SIG-M5 (cell line): ENCODE measurements around the gene FKBP15.
"Not testable (repeated sequence)": the region's sequence is repeated elsewhere in the genome, so short reads cannot be mapped to it uniquely, and the experiment has no call there.

Experiments
- DNase-seq: peaks from one replicate; lab custom pipeline; 2025; lab: John Stamatoyannopoulos, UW

FKBP15 gene

DNA sequence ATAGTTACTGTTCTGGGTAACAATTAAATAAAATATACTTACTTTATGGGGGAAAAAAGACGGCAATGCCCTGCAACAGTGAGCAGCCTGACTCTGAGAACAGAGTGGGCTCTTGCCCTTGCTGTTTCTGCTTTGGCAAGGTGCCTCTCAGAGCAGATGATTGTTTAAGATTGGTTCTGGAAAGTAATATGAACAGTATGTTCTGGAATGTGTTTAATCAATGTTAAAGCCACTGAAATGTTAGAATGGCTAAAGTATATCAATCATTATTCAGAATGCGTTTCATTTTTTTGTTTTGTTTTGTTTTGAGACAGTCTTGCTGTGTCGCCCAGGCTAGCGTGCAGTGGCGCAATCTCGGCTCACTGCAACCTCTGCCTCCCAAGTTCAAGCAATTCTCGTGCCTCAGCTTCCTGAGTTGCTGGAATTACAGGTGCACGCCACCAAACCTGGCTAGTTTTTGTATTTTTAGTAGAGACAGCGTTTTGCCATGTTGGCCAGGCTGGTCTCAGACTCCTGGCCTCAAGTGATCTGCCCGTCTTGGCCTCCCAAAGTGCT is 14.7 kb upstream of the FKBP15 start:
- not testable (repeated sequence) for DNase-seq

DNA sequence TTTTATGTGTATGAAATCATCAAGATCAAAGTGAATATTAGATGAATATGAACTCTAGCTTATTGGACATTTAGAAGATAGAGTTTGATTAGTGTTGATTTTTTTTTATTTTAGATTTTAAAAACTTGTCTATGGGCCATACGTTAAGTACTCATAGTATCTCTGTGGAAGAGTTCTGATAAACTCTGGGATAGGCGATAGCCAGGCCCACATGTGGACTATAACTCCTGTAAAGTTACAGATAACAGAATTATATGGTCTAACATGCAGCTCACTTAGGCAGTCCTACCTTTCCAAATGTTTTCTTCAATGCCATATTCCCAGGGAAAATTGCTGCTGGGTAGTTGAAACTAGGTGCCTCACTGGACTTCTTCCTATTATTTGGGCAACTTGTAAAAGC is 10.6 kb upstream of the FKBP15 start:
- no peak for DNase-seq

DNA sequence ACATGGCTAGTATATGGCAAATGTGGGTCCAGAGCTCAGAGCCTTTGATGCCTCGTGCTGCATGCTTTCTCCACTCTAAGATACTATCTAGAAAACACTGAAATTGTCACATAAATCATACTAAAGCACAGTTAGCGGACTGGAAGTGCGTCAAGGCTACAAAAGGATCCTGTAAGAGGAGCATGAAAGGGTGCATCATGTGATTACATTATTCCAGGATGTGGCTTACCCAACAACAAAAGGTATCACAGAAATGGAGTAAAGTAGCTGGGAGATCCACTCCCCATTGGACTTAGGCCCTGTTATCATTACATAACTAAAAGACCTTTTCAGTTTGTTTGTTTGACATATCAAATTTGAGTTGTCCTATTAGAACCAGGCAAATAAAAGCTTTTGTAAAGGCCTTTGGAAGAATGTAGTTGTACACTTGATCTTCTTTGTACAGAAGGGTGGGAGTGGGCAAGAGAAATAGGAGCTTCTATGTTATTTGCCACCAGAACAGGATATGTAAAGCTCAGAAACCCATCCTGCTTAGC is 7.1 kb upstream of the FKBP15 start:
- DNase-seq, result no peak

DNA sequence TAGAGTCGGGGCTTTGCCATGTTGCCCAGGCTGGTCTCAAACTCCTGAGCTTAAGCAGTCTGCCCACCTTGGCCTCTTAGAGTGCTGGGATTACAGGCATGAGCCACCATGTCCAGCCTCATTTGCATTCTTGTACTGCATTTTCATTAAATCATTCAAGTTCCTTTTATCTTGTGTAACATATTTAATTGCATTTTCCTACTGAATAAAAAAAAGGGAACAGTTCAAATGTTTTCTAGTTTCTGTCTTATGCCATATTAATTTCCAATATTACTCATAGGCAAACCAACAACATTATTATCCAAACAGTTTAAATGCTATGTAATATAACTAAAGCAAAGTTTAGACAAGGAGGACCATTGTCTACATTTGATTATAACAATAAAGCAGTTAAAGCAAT is 6.4 kb upstream of the FKBP15 start:
- no peak for DNase-seq

DNA sequence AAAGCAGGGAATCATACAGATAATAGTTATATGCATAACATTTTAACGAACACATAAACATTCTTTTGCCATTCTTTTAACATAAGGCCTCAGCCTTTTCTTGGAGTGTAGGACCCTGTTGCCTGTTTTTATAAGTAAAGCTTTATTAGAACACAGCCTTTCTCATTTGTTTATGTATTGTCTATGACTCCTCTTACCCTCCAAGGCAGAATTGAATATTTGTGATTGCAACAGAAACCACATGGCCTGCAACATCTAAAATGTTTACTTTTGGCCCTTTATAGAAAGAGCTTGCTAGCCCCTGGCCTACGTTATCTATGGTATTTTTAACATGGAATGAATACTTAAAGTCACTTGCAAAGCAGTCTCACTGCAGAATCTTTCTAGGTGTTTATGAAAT is 2.9 kb upstream of the FKBP15 start:
- no peak for DNase-seq

DNA sequence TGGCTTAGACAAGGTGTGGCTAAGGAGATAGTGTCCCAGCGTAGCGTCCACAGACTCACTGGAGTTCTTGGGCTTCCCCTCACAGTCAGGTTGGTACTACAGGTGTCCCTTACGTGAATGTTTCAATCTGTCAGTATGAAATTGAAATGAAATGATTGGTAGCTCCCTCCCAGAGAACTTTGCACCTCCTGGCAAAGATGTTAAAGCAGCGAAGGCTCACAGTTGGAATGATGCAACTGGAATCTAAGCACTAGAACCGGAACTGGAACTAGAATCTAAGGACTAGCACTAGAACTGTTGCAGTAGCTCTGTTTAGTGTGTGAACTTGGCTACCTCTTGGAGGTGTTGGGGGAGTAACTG is 1.4 kb upstream of the FKBP15 start:
- no peak for DNase-seq

DNA sequence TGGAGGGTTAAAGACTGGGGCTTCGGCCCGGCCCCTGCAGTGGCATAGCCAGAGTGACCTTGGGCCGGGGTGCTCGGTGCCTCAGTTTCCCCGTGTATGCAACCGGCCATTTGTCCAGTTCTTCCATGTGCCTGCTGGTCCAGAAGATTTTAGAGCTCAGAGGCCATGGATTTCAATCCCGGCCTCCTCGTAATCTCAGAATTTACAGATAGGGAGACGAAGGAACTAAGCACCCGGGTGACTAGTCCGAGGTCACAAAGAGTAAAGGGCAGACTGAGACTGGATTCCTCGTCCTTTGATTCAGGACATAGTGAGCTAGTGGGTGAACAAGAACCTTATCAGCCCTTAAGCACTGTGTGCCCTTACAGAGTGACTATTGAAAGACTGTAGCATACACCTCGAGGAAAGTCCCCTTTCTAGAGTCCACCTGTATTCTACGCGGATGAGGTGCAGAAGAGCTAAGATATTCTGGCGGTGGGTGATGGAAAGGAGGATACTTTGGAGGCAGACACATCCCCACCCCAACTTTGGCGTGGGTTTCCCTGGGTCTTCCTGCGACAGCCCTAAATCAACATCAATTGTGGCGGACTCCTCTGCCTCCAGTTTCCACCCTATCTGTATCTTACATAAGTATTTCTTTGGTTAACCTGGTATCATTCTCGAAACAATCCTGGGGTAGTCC is 864 bp upstream of the FKBP15 start:
- DNase-seq, result no peak

DNA sequence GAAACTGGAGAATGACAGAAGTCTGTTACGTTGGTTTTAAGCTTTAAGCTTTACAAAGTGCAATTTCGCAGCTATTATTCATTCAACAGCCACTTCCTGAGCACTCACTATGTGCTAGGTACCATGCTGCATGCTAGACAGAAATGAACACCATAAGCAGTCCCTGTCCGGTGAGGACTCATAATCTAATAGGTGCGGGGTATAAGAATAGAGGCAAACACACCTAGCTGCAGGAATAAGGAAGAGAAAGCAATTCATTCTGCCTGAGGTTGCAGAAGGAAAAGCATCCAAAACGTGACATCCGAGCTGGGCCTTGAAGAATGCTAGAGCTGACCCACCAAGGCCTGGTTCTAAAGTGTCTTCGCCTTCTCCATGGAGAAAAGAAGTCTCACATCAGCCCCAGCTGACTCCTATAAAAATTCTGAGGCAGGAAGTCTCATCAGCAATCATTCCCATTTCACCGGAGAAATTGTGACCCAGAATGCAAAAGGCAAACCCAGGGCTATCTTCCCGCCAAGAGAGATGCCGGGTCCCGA is 542 bp downstream of the FKBP15 start:
- no peak for DNase-seq

DNA sequence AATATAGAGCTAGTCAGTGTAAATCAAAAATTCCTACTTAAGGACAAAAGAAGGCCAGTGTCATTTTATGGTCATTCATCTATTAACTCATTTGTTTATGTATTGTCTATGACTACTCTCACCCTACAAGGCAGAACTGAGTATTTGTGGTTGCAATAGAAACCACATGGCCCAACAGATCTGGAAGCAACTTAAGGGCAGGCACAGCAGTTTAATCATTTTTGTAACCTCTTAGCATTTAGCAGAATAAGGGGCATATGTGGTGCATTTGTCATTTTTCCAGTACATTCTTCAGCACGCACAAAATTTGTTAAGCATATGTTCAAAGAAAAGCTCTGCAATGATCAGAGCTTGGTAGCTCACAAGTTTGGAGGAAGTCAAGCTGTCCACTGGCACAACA is 1.1 kb downstream of the FKBP15 start:
- no peak for DNase-seq

DNA sequence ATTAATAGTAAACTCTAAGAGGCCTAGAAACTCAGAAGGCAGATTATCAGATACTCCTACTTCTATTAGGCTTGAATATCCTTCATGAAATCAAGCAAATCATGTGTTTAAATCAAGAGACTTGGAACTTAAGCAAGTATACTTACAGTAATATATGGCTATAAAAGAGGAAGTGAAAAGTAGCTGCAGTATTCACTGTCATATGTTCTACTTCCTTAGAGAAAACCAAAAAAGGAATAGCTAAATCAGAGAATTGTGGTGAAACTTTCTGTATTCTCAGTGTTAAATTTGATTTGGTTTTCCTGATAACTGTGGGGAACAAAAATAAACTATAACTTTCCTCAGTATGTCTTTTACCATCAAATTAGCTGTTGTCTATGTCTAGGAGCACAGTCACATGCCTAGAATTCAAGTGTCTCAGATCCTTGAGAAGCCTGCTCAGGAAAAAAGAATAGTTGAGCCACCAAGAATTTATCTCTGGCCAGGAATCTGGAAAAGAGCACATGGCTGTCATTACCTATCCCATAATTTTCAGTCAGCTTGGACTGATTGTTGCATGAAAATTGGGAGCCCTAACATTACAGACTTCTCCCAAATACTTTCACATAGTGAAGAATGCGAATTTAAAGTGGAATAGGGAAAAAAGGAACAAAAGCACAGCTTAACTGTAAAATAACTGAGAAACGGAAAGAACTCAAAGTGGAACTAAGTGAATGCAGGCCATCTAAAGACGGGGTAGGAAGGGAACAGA is 1.7 kb downstream of the FKBP15 start:
- peak; percentile 35 for DNase-seq

DNA sequence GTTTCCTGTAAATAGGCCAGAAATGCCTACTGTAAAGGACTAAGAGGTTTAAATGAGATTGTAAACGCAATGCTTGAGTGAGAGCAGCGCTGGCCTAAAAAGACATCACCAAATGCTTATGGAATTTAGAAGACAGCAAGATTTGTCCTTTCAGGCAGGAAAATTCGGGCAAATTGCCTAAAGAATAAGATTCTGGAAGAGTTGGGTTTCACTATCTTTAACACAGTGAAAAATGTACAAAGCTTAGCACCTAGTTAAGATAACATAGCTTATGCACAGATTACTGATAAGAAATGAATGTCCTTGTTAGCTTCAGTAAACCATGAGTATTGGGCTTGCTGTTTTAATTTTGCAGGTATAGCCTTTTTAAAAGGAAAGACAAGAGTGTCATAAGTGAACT is 4.7 kb downstream of the FKBP15 start:
- DNase-seq, result no peak

DNA sequence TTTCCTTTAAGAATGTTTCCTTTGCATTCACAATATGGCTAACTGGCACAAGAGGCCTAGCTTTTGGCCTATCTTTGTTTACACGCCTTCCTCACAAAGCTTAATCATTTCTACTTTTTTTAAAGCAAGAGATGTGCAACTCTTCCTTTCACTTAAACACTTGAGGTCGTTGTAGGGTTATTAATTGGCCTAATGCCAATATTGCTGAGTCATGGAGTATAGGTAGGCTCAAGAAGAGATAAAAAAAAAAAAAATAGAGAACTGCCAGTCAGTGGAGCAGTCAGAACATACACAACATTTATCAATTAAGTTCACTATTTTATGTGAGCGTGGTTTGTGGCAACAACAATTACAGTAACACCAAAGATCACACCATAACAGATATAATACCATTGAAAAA is 5.9 kb downstream of the FKBP15 start:
- DNase-seq, result no peak

DNA sequence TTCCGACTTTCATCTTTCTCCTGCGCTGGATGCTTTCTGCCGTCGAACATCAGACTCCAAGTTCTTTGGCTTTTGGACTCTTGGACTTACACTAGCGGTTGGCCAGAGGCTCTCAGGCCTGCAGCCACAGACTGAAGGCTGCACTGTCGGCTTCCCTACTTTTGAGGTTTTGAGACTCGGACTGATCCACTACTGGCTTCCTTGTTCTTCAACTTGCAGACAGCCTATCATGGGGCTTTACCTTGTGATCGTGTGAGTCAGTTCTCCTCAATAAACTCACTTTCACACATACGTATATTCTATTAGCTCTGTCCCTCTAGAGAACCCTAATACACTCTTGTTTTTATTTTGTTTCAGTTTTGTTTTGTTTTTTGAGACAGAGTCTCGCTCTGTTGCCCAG is 10.3 kb downstream of the FKBP15 start:
- no peak for DNase-seq

DNA sequence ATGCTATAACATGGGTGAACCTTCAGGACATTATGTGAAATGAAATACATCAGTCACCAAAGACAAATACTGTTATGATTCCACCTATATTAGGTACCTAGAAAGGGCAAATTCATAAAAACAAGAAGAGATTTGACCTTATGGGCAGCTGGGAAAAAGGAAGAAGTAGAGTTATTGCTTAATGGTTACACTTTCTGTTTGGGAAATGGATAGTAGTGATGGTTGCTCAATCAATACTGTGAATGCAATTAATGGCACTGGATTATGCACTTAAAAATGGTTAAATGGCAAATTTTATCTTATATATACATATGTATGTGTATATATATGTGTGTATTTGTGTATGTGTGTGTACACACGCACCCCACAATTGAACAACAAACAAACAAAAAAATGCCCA is 15.2 kb downstream of the FKBP15 start:
- no peak for DNase-seq

DNA sequence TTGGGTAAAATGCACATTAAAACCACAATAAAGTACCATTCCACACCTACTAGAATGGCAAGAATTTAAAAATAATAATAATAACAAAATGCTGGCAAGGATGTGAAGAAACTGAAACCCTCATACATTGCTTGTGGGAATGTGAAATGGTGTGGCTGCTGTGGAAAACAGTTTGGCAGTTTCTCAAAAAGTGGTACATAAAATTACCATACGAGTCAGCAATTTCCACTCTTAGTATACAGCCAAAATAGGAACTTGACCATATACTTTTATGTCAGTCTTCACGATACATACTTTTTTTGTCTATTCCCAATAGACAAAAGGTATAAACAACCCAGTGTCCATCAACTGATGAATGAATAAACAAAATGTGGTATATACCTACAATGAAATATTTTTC is 15.6 kb downstream of the FKBP15 start:
- DNase-seq, result no peak

DNA sequence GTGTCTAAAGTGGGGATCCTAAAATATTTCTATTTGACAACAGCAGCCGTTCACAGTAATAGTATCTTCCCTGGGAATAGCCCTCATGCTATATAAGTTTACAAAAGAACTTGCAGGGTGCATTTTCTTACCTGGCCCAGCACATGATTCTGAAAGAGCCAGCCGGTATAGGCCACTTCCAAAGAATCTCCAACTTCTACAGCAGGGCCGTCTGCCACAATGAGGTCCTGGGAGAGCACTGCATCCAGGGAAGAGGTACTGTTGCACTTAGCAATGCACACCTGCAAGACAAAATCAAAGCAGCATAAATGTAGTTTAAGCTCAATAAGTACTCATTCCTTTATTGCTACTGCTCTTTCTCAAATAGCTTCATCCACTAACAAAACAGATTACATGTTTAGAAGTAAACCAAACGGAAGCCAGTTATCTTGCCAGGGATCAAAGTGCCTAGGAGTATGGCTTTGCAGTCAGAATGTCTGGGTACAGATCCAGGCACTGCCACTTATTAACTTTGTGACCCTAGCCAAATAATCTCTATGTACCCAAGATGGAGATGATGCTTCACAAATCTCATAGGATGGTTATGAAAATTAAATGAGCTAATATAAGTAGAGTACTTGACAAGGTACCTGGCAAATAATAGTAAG is 21.3 kb downstream of the FKBP15 start:
- no peak for DNase-seq

DNA sequence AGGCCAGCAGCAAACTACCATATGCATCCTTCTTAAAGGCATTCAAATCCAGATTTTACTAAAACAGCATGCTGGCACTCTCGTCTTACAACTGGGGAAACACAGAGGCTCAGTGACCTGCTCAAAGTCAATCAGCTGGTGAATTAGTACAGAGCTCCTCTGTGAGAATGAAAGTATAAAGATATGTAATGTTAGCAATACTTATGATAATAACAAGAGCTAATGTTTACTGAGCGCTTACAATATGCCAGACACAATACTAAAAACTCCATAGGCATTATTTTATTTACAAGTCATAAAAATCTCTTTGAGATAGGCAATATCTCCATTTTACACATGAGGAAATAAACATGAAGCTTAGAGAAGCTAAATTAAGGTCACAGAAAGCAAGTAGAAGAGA is 28.6 kb downstream of the FKBP15 start:
- no peak for DNase-seq

DNA sequence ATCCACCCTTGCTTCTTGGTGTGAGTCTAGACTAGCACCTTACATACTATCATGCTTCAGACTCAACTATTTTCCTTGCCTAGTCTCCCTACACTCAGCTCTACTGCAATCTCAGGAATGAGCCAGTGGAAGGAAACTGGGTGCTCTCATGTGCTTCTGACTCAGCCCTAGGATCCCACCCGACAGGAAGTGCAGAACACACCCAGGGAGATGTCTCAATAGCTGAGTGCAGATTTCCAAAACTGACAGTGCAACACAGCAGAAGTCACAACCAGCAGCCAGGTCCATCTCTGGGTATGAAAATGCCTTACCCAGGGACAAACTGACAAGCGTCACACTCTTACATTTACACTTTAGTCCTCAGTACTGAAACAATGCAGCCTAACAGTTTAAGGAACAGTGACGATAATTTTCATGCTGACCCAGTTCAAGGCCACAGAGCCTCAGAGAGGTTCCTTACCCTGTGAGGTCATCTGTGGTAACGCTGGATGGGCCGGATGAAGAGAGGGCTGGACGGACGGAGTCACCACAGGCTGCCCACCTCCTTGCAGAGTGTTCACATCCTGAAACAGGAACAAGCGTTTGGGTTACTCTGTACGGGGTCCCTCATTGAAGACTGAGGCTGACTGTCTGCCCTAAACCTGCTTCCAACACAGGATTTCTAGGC is 33.0 kb downstream of the FKBP15 start:
- peak; percentile 34 for DNase-seq

DNA sequence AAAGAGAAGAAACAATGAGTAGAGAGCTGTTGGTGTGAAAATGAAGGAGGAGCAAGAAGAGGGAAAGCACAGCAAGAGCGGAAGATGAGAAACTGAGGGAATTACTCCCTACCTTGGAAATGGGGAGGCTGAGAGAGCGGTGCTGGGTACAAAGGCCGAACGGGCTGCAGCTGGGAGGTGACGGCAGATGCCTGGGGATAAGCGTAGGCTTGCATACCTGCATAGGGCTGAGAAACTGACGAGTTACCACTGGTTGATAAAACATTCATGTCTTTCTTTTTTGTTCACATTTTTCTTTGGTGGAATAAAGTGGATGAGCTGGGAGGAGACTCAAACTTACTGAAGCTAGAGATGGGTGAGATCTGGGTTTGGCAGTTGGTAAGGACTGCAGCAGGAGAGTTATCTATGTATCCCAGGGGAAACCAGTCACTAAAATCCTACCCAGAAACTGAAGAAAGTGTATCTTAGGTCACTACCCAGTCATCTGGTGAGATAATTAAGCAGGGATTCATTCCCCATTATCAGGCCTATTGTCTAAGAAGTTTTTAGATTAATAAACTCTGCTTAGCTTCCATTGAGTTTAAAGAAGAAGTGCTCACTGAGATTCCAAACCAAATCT is 34.8 kb downstream of the FKBP15 start:
- DNase-seq, result no peak

DNA sequence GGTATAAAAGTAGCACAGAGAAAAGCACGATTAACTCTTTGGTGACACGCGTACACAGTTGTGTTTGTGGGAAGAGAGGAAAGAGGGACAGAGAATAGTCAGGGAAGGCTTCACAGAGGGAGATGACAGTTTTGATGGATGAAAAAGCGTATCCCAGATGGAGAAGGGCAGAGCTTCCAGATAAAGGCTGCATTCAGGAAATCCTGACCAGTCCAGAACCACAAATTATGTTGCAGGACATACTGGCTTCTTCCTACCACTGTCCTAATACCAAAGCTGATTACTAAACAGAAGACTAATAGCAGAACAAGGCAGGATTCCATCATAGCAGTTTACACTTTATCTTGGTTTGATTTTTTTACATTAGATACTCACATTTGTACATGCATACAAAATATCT is 35.8 kb downstream of the FKBP15 start:
- DNase-seq, result no peak

DNA sequence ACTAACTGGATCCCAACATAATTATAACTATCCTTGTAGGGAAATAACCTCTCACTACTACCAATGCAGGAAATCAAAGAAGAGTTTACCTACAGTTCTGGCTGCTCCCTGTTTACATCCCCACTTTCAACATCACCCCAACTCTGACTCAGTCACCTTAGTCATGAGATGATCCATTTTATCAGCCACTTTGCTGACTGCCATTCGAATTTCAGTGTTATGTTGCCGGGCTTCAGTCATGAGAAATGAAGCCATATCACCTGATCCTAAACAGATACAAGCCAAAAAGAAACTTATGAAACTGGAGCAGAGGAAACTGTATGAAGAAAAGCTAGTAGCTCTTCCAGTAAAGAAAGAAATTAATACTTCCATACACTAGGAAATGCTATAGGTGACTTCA is 36.5 kb downstream of the FKBP15 start:
- no peak for DNase-seq
